HK-2 (cell line): ENCODE results near the gene MMD.
"Not testable (repeated sequence)": the region's sequence is repeated elsewhere in the genome, so short reads cannot be mapped to it uniquely, and the experiment has no call there.

Experiments used
- DNase-seq: peaks from one replicate; pipeline ENCODE4 v3.0.0-alpha.2; 2018; ENCODE audit not compliant: unreplicated experiment

MMD gene

GRCh38 chr17:55391764-55392467, 29.7 kb downstream of the MMD start:
- no peak for DNase-seq

GRCh38 chr17:55391244-55391757, 30.3 kb downstream of the MMD start:
- no peak for DNase-seq

GRCh38 chr17:55390364-55390977, 31.2 kb downstream of the MMD start:
- DNase-seq: no peak

GRCh38 chr17:55389715-55390114, 31.9 kb downstream of the MMD start:
- not testable (repeated sequence) for DNase-seq

GRCh38 chr17:55388842-55389241, 32.8 kb downstream of the MMD start:
- no peak for DNase-seq

- peak; percentile 0 for DNase-seq
These were observed 34.8 kb downstream of the MMD start for GRCh38 chr17:55386796-55387332.

- DNase-seq: no peak
These were observed 36.9 kb downstream of the MMD start for GRCh38 chr17:55384643-55385232.

- DNase-seq: no peak
These were observed 37.6 kb downstream of the MMD start for GRCh38 chr17:55383771-55384642.

- no peak for DNase-seq
These were observed 40.4 kb downstream of the MMD start for GRCh38 chr17:55381017-55381770.

- DNase-seq: no peak
These were observed 43.9 kb downstream of the MMD start for GRCh38 chr17:55377671-55378275.

GRCh38 chr17:55368706-55369105, 52.9 kb downstream of the MMD start:
- no peak for DNase-seq

GRCh38 chr17:55366020-55366481, 55.6 kb downstream of the MMD start:
- DNase-seq: no peak

- DNase-seq: no peak
These were observed 58.6 kb downstream of the MMD start for GRCh38 chr17:55363033-55363432.

- no peak for DNase-seq
These were observed 60.7 kb downstream of the MMD start for GRCh38 chr17:55360971-55361370.

GRCh38 chr17:55356434-55357328, 65.0 kb downstream of the MMD start:
- DNase-seq: peak; percentile 64

- no peak for DNase-seq
These were observed 66.7 kb downstream of the MMD start for GRCh38 chr17:55354941-55355340.

GRCh38 chr17:55354010-55354409, 67.6 kb downstream of the MMD start:
- DNase-seq: no peak

- DNase-seq: no peak
These were observed 70.4 kb downstream of the MMD start for GRCh38 chr17:55351226-55351625.

GRCh38 chr17:55350825-55351205, 70.8 kb downstream of the MMD start:
- DNase-seq: no peak
